Islet precursor cell (in vitro differentiated cells): ENCODE measurements around the gene SPAG4.
A peak's percentile ranks its signal among the peaks of the same experiment; 100 is the strongest.

Experiments used
- DNase-seq: peaks from one replicate; pipeline ENCODE4 v3.0.0-alpha.2; 2018

Gene SPAG4

DNA sequence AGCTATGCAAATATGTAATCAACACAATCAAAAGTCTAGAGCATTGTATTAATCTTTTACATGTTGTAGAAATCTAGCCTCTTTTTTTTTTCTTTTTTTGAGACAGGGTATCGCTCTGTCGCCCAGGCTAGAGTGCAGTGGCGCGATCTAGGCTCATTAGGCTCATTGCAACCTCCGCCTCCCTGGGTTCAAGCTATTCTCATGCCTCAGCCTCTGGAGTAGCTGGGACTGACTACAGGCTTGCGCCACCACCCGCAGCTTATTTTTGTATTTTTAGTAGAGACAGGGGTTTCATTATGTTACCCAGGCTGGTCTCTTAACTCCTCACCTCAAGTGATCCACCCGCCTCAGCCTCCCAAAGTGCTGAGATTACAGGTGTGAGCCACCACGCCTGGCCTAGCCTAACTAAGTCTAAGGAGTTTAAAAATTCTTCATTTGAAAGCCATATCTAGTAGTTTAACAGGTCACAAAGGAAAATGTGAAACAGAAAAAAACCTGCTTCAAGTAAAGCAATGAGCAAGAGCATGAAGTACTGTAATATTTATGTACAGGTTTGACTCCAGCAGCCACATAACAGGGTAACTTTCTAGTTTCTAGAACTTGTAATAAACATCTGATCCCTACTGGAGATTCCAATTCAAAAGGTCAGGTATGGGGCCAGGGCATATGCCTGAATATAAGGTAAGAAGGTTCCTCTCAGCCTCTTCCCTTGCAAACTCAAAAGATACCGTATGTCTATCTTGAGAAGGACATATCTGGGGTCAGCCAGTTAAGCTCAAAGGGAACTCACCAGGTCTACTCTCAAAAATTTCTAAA lies 44.7 kb downstream of the SPAG4 start:
- no peak for DNase-seq

DNA sequence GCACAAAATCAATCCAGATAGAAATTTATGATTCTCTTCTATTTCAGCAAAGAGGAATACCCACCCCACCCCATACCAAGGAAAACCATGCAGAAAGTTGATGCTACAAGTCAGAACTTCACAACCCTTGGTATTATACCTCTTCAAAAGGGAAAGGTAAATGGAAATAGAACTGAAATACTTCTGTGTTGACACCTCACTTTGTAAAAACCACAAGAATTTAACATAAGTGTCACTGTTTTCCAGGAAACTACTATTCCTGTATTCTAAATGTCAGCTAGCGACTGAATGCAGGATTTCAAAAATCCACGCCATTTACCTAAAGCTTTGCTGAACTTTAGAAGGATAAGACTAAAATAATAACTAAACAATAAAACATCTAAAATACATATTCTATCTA lies 45.4 kb downstream of the SPAG4 start:
- no peak for DNase-seq

DNA sequence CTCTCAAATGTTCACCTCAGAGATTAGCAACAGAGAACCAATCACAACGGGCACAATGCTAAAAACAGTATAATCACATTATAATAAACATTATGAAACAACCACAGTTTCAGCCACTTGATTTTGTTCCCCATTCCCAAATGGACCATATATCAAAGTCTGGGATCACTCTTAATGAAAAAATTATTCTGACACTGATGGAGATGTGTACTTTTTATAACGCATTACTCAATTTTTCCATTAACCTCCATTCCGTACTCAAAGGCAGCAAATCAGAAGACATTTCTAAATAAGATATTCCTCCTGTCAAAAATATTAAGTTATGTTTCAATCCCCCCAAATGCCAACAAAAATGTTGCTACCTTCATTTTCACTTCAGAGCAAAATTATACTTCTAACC lies 46.3 kb downstream of the SPAG4 start:
- no peak for DNase-seq

DNA sequence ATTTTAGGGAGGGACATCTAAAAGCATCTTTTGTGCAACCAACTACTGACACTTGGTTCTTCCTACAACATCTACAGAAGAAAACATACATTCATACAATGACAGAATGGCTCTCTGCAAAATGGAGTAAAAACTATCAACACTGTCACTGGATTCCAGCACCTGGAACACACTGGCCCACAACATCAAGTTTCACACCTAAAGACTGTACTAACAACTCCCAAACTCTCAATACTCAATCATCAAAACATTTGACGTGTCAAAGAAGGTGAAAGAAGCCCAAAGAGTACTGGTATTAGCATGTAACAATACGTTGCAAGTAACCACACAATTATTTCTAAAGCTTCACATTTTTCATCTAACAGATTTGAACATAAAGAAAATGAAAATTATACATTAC lies 46.9 kb downstream of the SPAG4 start:
- DNase-seq = no peak

DNA sequence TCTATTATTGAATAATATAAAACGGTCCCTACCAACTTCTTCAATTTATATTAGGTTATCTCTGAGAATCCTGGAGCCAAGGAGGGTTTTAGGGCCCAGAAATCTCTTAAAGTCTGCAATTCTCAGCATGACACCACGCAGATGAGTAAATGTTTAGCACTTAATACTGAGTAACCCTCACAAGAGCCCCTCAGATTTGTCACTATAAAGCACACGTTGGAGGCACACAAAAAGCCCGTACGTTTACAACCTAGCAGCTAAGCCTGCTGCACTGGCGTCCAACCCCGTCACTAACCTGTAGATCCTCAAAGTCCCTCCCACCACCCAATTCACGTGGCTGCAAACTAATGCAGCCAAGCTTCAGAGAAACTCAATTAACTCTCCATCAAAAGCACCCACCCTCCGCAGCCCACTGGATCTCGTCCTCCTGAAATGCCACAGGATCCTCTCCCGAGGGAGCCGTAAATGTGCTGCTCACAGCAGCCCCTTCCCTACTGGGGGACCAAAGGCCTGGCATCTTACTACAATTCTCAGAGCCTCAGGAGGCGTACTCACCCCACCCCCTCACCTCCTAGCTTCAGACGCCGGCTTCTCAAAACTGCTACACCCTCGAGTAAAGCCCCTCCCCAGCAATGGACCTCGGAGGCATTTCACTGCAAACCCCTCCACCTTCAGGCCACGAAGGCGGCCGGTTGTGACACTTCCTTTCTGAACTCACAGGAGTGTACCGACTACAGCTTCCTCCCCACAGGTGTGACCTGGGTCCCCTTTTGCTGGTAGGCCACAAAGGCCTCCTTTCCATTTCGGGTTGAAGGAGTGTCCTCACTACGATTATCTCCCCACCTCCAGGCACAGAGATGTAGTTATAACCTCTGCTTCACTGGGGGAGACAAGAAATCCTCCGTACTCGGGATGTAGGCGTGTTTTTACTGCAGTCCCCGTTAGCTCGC lies 48.2 kb downstream of the SPAG4 start:
- peak; percentile 70 for DNase-seq

DNA sequence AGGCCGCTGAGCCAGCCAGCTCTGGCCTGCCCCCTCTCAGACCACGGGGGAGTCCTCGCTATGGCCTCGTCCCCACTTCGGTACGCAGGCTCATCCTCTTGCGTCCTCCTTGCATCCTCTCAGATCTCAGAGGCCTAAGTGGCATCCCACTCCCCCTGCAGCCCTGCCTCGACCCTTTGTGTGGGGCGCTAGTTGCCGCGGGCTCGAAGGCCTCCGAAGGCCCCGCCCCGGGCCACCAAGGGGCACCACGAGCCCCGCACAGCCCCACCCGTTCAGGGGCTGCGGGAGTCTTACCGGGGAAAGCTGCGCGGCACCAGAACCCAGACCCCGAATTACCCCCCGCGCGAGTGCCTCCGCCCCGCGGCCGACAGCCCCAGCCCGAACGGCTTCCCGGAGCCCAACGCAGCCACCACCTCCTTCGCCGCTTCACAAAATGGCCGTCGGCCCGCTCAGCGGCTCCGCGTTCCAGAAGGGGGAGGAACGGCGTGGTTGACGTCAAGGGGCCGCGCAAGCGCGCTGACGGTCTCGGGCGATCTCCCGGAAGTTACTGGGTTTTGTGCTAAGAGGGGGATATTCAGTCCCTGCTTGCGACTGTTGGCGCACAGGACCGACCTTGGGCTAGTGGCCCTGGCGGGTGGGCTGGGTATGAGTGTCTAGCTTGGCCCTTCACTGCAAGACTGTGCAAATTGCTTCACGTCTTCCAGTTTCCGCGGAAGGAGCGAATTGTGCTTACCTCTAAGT lies 49.0 kb downstream of the SPAG4 start, which contains the start of the genes CPNE1 and RBM12:
TSS of gene CPNE1 (minus strand) at position 435 of the 741 bp plus-strand sequence. CDS start 31,977 bp downstream, outside the sequence.
TSS of gene RBM12 (minus strand) at position 435 of the 741 bp plus-strand sequence. CDS start 9,578 bp downstream, outside the sequence.
- peak; percentile 97 for DNase-seq

DNA sequence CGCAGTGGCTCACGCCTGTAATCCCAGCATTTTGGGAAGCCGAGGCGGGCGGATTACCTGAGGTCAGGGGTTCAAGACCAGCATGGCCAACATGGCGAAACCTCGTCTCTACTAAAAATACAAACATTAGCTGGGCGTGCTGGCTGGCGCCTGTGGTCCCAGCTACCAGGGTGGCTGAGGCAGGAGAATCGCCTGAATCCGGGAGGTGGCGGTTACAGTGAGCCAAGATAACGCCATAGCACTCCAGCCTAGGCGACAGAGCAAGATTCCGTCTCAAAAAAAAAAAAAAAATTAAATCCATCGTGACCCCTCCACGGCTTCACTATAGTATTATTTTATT lies 50.3 kb downstream of the SPAG4 start:
- DNase-seq = no peak

DNA sequence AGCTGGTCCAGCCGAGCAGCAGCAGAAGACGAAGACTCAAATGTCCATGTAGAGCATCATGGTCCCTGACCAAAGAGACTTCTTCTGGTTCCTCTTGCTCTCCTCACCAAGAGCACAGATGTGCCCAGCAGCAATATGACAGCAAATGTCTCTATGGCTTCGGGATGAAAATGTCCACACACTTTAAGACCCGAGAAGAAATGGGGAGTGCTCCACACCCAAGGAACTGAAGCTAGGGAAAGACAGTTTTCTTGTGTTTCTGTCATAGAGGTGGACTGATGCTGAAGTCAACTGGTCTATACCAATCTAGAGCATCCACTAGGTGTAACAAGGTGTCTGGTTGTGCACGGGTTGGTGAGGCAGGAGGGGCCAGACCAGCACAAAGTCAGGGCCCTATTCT lies 53.6 kb downstream of the SPAG4 start:
- DNase-seq = no peak

DNA sequence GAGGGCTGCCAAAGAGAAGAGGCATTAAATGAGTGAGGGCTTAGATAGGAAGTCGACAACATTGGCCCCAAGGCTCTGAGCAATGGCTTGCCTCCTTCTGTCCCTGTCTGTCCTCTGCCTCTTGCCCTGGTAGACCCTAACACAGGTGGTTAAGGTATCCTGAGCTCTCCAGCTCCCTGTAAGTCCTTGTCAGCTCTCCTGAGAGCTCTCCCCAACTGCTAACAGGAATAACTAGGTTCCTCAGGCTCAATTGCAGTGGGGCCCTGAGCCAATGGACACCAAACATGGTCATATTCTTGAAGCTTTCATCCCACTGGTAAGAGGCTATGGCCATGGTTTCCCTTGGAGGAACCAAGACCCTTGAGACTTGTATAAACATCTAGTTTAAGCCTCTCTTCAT lies 54.1 kb downstream of the SPAG4 start:
- no peak for DNase-seq
